ENCODE data around the gene PDE6C.

Gene PDE6C

DNA sequence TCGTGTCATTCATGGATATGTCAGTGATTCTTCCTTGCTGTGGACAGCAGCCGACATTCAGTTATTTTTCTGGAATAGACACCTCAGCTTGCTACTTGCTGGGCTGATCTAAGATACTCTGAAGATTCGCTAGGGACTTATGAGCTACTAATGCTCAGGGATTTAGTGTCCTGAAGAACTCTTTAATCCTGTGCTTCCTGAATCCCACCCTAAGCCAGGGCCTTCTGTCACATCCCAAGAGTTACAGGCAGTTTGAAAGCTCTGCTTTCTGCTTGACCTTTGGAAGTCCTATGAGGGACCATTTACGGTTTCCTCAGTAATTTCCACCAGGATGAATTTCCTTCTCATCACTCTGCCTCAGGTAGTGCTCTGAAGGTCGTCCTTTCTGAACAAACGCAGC is at the start of gene PDE6C:
PDE6C (plus strand) TSS at position 227 of the 400 bp plus-strand sequence. CDS start 189 bp downstream, outside the sequence.
- no peak for DNase-seq

DNA sequence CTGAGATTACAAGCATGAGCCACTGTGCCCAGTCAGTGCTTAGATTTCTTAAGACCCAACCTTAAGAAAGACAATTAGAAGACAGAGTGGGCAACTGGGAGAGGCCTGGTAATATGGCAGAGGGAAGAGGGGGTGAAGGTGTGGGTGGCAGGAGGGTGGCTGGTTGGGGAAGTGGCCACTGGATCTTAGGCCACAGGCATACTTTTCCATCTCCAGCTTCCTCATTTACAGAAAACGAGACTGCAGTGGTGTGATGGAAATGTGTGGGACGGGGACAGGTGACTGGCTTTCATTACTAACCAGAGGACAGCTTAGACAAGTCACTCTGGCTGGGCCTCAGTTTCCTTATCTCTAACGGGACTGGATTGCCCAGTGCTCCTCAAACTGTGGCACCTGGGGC is 46.9 kb upstream of the PDE6C start:
- DNase-seq, result no peak

DNA sequence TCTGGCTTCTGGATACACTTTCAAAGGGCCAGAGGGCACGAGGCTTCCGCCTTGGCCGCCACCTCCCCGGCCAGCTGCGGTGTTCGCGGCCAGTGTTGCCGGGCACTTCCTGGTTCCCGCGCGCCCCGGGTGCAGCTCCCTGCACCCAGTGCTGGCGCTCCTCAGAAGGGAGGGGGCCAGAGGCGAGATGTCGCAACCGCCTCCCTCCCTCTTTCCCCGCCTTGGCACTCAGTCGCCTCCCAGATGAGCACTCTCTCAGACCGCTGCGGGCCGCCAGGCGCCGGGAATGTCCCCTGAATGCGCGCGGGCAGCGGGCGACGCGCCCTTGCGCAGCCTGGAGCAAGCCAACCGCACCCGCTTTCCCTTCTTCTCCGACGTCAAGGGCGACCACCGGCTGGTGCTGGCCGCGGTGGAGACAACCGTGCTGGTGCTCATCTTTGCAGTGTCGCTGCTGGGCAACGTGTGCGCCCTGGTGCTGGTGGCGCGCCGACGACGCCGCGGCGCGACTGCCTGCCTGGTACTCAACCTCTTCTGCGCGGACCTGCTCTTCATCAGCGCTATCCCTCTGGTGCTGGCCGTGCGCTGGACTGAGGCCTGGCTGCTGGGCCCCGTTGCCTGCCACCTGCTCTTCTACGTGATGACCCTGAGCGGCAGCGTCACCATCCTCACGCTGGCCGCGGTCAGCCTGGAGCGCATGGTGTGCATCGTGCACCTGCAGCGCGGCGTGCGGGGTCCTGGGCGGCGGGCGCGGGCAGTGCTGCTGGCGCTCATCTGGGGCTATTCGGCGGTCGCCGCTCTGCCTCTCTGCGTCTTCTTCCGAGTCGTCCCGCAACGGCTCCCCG is 45.7 kb upstream of the PDE6C start, which contains the start of gene FFAR4:
FFAR4 (plus strand) TSS at position 231 of the 842 bp plus-strand sequence; CDS start at position 287, 56 bp downstream.
- DNase-seq, result peak; percentile 47

DNA sequence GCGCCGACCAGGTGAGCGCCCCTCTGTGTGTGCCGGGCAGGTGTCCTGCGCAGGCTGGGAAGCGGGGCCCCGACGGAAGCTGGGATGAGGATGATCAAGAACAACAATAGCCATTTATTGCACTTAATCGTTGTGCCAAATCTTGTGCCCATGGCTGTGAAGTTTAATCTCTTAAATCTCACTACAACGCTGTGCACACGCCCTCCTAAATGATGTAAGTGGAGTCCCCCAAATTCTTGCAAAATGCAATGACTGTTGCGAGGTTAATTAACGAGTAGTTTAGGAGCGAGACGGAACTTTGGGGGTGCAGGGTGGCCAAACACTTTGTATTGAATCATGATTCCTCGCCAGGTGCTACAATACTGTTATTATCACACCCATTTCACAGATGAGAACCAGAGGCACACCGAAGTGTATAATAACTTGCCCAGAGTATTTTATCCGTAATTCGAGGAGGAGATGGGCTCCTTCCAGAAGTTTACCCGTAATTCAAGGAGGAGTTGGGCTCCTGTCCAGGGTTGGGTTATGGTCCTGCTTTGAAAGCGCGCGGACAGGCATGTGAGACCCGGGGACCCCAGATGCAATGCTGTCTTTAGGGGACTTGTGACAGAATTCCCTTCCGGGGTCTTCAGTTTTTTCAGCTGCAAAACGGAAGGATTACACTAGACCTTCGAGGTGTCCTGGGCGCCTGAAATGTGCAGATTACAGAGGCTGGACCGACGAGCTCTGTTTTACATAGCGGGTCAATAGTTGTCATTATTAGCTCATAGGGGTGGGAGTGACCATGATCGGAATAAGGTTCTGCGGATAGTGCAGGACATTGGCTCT is 44.8 kb upstream of the PDE6C start:
- DNase-seq, result no peak

DNA sequence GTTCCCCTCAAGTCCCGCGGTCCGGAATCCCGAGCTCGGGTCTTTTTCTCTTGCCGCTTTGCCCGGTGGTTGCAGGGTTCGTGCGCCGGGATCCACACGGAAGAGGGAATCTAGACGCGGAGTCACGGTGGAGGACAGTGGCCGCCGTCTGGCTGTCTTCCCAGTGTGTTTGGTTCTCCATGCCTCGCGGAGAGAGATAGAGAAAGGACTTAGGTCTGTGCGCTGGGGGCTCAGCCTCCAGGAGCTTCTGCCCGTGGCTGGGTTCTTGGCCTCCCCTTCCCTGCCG is 44.3 kb upstream of the PDE6C start:
- DNase-seq, result no peak

DNA sequence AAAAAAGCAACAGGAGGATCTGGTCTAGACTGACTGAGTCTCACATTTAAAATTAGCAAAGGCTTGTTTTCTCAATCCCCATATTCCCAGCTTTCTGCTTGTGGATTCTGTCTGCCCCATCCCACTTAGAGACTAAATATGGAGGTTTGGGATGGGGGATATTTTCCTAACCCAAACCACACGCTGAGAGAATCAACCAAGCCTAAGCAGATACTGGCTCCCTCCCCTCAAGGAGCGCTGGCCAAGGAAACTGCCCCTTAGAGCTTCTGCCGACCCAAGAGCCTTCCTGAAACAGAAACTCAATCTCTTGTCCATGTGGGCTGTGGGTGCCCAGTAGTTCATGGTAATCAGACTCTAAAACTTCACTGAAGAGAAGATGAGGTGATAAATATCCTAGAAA is 42.0 kb upstream of the PDE6C start:
- no peak for DNase-seq

DNA sequence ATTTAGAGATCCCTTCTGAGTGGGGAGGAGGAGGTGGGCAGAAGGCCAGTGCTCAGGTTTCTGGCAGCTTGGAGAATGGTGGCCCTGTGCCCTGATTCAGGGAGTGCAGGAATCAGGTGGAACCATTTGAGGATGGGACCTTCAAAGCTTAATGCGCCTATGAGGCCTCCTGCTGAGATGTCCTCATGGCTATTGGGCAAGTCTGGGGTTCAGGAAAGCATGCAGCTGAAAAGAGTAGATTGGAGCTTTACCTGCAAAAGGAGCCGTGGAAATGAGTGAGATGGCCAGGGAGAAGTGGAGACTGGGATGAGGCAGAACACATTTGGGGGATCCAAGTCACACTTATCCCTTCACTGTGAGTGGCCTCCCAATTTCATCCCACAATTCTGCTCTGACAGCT is 39.7 kb upstream of the PDE6C start:
- no peak for DNase-seq

DNA sequence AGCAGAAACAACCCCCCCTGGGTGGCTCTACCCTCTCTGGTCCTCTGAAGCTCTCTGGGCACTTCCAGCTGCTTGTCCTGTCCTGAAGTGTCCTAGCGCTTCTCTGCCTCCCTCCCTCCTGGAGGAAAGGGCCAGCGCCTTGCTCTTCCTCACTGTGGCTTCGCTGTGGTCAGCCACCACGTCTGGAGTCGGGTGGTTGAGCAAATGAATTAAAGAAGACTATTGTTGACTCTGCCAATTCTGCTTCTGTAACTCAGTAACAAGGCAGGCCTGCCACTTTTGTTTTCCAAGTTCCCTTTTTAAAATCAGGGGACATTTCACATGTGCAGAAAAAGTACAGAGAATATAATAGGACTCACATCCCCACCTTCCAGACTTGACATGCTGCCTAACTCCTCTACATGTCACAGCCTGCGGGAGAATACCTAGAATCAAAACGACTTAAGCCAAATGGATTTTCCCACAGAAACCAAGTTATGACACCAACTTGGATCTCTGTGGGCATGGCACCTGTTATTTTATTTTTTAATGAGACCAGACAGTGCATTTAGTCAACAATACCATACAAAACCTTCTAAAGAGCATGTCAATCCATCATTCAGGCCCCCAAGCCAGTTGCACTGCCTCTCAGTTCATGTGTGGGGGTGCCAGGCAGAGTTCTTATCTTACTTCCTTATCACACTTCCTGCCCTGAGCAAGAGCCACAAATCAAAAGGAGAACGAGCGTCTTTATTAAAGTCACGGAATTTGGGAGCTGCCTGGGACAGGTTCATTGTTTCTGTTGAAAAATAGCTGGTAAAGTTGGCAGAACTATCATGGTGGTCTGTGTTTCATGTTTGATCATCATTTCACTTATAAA is 39.1 kb upstream of the PDE6C start:
- no peak for DNase-seq

DNA sequence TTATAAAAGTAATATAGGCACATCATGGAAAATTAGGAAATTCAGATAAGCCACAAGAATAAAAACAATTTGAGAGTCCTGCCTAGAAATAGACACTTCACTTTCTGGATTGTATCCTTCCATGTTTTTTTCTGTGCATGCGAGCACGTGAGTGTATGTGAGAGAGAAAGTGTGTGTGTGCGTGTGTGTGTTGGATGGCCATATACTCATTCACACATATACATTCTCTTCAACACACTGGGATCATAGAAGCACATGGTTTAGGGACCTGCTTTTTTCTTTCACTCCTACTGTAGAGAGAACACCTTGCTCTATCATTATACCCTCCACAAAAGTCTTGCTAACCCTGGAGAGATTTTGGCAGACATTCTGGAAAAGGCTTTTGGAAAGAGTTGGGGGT is 38.4 kb upstream of the PDE6C start:
- no peak for DNase-seq

DNA sequence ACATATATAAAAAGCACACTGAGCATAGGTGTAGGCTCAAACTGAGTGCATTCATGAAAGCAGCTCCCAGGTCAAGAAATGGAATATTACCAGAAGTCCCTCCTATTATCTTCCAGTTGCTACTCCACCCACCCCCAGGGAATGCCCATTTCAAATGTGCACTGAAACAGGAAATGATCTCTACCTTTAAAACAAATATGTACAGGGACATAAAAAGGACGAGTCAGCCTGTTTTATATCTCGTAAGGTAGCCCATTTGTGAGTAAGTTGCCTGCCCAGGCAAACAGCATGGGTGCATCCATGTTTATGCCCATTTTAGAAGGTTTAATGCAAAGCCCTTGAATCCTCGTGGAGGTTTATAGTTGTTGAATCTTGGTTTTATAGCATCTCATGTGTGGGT is 35.4 kb upstream of the PDE6C start:
- DNase-seq, result peak; percentile 48

DNA sequence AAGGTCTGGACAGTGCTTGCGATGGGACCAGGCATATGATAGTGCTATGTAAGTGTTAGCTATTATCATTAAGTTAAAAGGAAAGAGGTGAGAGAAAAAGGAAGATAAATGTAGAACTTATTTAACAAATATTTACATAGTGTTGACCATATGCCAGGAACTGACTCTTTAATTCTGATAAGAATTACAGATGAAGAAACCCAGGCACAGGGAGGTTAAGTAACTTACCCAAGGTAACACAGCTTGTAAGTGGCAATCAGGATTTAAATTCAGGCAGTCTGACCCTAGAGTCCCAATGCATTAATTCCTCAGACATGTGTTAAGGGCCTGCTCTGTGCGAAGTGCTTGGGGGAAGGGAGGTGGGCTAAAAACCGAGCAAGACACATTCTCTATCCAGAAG is 34.8 kb upstream of the PDE6C start:
- DNase-seq, result no peak

DNA sequence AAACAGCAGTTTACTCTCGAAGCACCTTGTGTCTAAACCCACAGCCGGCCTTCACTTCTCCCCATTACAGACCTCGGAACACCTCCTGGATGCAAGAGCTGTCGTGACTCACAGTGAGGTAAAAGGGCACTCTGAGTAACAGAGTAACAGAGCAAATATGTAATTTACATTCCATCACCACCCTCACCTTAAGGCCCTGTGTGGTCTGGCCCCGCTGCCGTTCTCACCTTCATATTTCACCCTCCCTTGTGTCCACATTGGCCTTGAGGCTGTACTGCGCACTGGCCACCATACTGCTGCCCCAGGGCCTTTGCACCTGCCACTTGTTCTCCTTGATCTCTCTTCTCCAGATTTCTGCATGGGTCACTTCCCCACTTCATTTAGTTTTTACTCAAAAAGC is 33.2 kb upstream of the PDE6C start:
- DNase-seq, result no peak

DNA sequence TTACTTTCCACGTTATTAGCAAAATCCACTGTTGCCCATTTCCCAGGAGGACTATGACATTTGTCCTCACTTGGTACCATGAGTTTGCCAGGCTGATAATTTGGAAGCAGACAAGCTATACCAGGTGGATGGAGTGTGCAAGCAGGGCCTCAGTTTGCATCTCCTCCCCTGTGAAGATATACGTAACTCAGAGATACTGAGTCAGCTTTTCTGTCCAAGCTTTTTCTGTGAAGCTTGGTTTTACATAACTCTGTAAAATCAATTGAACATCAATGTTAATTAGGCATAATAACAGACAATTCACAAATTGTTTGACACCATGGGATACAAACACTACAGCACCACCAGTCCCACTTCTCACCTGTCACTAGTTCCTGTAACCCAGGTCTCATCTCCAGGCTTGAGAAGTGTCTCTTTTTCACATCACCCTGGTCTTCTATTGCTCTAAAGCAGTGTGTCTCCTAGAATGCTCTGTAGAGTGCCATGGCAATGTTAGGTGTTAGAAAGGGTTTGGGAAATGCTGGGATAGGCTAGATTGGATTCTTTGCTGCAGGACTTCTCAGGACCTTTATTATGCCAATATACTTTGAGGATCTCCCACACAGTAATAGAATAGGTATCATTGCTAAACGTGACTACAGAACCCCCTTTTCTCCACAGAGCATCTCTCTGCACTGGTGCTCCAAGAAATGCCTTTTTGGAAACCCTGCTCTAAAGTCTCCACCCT is 32.2 kb upstream of the PDE6C start:
- no peak for DNase-seq

DNA sequence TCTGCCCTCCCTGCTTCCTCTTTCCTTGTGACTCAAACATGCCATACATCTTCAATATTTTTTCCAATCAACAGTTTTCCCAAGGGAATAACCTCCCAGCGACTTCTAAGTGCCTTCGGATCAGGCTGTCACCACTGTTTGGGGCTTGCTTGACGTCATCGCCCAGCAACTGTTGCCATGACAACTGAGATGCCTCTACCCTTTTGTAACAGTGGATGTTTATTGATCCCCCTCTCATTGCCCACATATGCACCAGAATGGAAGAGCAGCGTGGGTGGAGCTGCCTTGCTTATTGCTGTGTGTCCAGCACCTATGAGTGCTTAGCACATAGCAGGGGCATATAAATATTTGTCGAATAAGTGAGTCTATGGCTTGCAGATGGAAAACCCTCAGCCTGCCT is 31.5 kb upstream of the PDE6C start:
- peak; percentile 31 for DNase-seq

DNA sequence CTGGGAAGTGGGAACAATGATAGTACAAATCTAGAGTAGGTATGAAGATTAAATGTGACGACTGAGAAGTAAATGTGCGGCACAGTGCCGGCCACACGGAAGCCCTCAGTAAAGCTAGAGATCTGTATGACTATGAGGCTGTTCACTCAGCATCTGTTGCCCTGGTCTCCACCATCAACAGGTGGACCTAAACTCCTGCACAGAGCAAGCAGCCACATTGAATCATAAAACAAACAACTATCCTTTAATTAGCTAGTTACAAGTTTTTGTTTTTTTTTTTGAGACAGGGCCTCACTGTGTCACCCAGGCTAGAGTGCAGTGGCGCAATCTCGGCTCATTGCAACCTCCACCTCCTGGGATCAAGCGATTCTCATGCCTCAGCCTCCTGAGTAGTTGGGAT is 27.9 kb upstream of the PDE6C start:
- no peak for DNase-seq

DNA sequence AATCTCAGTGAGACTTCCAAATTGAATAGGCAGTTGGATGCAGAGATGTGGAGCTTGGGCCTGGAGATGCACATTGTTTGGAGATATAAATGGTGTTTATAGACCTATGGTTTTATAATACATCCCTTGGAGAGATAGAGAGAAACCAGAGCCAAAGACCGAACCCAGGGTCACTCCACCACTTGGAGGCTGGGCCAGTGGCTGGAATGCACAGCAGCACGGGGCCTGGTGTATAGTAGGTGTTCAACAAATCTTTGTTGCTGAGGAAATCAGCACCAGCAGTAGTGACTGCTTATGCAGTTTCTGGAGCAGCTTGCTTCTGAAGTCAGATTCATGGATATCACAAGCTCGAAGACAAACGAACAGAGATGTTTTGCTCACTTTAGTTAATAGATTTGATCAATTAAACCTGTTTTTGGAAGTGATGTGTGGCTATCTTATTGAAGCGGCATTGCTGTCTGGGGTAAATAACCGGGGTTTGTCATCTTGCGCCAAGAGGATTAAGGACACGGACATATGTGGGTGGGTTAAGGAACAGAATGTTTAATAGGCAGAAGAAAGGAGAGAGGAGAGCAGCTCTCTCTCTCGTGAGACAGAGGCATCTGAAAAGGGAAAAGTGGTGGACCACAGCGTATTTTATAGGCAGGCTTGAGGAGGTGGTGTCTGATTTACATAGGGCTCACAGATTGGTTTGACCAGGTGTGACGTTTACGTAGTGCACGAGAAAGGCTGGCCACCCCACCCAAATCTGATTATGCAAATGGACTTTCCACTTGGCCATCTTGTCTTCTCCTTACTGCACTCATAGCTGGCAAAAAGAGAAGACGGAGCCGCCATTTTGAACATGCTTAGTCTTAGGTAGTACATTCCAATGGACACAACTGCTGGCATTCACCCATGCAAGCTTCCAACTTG is 22.4 kb upstream of the PDE6C start:
- no peak for DNase-seq

DNA sequence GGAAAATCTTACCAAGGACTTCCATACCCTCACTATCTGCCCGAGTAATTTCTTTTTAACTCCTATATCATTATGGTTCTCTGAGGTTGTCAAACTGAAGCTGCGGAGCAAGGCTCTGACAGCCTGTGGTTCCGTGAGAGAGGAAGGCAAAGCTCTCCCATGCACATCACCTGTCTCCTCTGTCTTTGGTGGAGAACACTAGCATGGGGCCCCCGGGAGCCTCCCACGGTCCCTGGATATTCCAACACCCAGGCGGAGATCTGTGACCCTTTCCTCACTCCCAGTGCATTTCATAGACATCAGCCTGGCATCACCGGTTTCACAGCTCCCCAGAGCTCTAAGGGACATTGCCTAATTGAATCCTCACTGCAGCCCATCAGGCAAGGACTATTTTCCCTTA is 21.7 kb upstream of the PDE6C start:
- DNase-seq, result no peak

DNA sequence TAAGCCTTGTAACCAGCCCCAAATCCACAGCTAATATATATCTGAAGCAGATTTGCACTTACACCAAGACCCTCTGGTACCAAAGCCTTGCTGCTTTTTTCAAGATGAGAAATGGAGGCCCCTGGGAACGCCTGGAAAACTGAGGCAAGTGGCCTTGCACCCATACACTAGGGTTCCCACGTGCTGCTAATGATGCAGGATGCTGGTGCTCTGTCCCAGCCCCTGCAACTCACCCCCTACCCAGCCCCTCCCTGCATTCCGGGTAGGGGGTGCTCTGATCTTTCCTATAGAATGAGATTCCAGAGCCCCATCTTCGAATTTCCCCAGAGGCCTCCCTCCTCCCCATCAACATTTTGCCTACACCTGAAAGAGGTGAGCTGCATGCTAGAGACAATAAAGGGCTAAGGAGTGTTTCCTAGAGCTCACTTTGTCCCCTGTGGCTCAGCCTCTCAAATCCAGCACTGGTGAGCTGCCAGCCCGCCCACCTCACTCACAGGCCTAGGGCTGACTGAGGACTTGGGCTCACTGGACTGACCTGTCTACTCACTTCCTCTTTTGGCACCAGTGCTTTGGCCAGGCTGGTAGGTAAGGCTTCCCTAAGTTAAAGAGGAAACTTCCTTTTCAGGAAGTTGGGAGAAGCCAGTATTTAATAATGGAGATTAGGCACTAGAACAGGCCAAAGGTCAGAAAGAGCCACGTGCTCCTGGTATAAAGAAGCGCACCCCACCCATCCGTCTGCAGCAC is 21.1 kb upstream of the PDE6C start:
- no peak for DNase-seq

DNA sequence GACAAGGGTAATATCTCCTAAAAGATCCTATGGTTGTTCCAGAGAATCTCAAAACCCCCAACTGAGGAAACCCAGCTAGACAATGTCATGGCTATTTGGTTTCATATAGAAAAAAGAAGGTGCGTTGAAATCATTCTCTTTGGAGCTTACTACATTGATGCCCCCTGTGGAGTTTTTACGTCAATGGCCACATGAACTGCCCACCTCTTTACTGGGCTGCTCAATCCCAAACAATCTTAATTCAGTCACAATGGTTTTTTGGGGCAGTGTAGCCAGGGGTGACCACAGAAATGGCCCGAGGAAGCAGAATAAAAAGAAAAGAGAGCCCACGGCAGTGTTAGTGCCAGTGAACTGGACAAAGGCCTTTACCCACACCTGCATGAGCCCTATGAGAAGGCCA is 19.1 kb upstream of the PDE6C start:
- DNase-seq, result no peak

DNA sequence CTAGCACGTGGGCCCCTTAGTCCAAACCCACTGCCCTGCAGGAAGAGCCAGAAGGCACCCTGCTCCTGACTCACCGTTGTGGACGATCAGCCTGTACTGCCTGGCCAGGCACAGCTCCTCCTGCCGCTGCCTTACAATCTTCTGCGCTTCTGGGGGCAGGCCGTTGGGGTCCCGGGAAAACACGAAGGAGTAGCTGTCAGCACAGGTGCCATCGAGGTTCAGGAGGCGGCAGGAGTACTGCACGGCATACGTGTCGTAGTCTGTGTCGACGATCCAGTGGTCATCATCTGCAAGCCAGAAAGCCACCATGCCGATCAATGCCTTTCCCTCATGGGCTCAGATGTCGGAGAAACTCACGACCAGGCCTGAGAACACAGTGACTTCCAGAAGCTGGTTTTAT is 18.6 kb upstream of the PDE6C start:
- DNase-seq, result no peak

DNA sequence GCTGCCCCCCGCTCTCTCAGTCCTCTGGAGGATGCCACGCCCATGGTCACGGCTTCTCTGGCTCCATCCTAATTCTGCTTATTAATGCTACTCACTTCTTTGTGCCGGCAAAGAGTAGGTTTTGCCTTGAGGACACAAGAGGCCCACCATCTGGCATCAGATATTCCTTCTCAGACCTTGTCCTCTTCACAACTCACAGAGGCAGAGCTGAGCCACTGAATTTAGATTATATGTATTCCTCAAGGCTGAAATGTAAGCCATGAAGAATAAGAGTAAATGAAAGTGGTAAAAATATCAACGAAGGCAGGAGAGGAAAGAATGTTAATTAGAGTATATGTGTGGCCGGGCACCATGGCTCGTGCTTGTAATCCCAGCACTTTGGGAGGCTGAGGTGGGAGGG is 17.8 kb upstream of the PDE6C start:
- no peak for DNase-seq
